DOHH2 (cell line): Measurements from ENCODE around the gene SMARCD3.

Experiments used
- H3F3A ChIP-seq: fragments of 200-600 bp; sonication (generic), shearing (Covaris generic); 2 replicates; pipeline ENCODE4 v1.6.0; 2016; ENCODE audit warnings: antibody characterized with exemption, mild to moderate bottlenecking; ENCODE audit not compliant: control insufficient read depth, insufficient read depth
- H3K27ac ChIP-seq: fragments of 200-600 bp; sonication (generic); 2 replicates; pipeline ENCODE4 v1.5.1; 2014; ENCODE audit warnings: low read depth, mild to moderate bottlenecking, low read length, moderate library complexity
- H3K27me3 ChIP-seq: fragments of 200-600 bp; sonication (generic); 2 replicates; pipeline ENCODE4 v1.6.1; 2014; ENCODE audit warnings: mild to moderate bottlenecking, low read length, mixed read lengths; ENCODE audit not compliant: control insufficient read depth
- H3K36me3 ChIP-seq: fragments of 200-600 bp; sonication (generic); 2 replicates; pipeline ENCODE4 v1.6.1; 2014; ENCODE audit warnings: mild to moderate bottlenecking, low read length, moderate library complexity, mixed read lengths; ENCODE audit not compliant: control insufficient read depth
- H3K4me1 ChIP-seq: fragments of 200-600 bp; sonication (generic); 2 replicates; pipeline ENCODE4 v1.6.1; 2014; ENCODE audit warnings: mild to moderate bottlenecking, low read length, mixed read lengths; ENCODE audit not compliant: control insufficient read depth
- H3K4me2 ChIP-seq: fragments of 200-600 bp; sonication (generic); 2 replicates; pipeline ENCODE4 v1.6.0; 2014; ENCODE audit warnings: mild to moderate bottlenecking, low read length, moderate library complexity
- H3K4me3 ChIP-seq: fragments of 200-600 bp; sonication (generic); 2 replicates; pipeline ENCODE4 v1.5.1; 2014; ENCODE audit warnings: mild to moderate bottlenecking, low read length, mixed read lengths
- H3K79me2 ChIP-seq: fragments of 200-600 bp; sonication (generic); 2 replicates; pipeline ENCODE4 v1.6.1; 2014; ENCODE audit warnings: mild to moderate bottlenecking, low read length, mixed read lengths; ENCODE audit not compliant: control insufficient read depth
- H3K9me2 ChIP-seq: fragments of 200-600 bp; sonication (generic); replicated peaks from 2 replicates; pipeline ENCODE4 v1.6.1; 2014; ENCODE audit warnings: mild to moderate bottlenecking, low read length, mixed read lengths; ENCODE audit not compliant: control insufficient read depth
- H3K9me3 ChIP-seq: fragments of 200-600 bp; sonication (generic); 2 replicates; pipeline ENCODE4 v1.6.1; 2014; ENCODE audit warnings: antibody characterized with exemption, low read length, mixed read lengths; ENCODE audit not compliant: control insufficient read depth, insufficient read depth
- H4K20me1 ChIP-seq: fragments of 200-600 bp; sonication (generic); 2 replicates; pipeline ENCODE4 v1.6.0; 2014; ENCODE audit warnings: low read depth, mild to moderate bottlenecking, antibody characterized with exemption, low read length, moderate library complexity; ENCODE audit not compliant: control insufficient read depth, insufficient read depth
- EZH2phosphoT487 ChIP-seq: fragments of 200-600 bp; sonication (generic); IDR thresholded peaks from 2 replicates; pipeline ENCODE4 v1.6.1; 2017; ENCODE audit warnings: borderline replicate concordance, mild to moderate bottlenecking, antibody characterized with exemption, low read length, moderate library complexity, mixed read lengths
- TF ChIP-seq, protein P1 (sequence below): fragments of 200-600 bp; sonication (generic); IDR thresholded peaks from one replicate; pipeline ENCODE4 v1.5.1; 2014; ENCODE audit warnings: antibody characterized with exemption, mild to moderate bottlenecking, low read depth, low read length; ENCODE audit not compliant: poor library complexity, severe bottlenecking

The SMARCD3 gene

DNA sequence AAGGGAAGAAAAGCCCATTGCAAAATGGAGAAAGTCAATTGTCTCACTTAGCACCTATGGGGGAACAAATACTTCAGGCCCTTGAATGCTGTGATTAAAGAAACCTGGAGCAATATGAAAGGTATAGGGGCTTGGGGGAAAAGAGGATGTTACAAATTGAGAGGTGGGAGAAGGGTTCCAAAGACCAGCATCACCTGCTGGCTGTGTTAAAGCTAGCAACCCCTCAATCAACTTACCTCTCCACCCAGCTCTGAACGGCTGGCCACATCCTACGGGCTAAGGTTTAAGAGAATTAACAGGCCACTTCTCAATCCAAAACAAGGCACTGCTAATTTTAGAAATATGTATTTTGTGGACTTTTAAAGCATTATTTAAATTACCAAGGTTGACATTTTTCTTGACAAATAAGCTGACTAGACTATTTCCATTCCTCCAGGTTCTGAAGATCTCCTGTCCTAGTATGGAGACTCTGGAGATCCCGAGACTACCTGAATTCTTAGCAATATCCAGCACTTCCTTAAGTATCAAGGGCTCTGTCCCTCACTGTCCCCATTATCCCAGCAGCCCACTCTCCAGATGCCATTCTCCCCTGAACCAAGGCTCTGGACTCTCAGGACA is 37.2 kb downstream of the SMARCD3 start:
- Histone ChIP-seq H3K27ac (no peak overlapping the region), H3K4me3 (no peak overlapping the region), H3K79me2 (no peaks in the 10 kb centered on the region), H3K4me2 (no peak overlapping the region), H3K9me3 (no peaks in the 10 kb centered on the region), H4K20me1 (no peaks in the 10 kb centered on the region; the same call in 1 of the 2 replicates), H3K9me2 (no peaks in the 10 kb centered on the region), H3K4me1 (no peaks in the 10 kb centered on the region), H3F3A (peaks cover 11% of the 10 kb centered on the region; the same call in 1 of the 2 replicates), H3K36me3 (peaks cover 46% of the 10 kb centered on the region), H3K27me3 (no peaks in the 10 kb centered on the region; the same call in 1 of the 2 replicates)
- no peak for TF ChIP-seq EZH2phosphoT487
- TF ChIP-seq, protein P1, sequence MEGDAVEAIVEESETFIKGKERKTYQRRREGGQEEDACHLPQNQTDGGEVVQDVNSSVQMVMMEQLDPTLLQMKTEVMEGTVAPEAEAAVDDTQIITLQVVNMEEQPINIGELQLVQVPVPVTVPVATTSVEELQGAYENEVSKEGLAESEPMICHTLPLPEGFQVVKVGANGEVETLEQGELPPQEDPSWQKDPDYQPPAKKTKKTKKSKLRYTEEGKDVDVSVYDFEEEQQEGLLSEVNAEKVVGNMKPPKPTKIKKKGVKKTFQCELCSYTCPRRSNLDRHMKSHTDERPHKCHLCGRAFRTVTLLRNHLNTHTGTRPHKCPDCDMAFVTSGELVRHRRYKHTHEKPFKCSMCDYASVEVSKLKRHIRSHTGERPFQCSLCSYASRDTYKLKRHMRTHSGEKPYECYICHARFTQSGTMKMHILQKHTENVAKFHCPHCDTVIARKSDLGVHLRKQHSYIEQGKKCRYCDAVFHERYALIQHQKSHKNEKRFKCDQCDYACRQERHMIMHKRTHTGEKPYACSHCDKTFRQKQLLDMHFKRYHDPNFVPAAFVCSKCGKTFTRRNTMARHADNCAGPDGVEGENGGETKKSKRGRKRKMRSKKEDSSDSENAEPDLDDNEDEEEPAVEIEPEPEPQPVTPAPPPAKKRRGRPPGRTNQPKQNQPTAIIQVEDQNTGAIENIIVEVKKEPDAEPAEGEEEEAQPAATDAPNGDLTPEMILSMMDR = no peak

DNA sequence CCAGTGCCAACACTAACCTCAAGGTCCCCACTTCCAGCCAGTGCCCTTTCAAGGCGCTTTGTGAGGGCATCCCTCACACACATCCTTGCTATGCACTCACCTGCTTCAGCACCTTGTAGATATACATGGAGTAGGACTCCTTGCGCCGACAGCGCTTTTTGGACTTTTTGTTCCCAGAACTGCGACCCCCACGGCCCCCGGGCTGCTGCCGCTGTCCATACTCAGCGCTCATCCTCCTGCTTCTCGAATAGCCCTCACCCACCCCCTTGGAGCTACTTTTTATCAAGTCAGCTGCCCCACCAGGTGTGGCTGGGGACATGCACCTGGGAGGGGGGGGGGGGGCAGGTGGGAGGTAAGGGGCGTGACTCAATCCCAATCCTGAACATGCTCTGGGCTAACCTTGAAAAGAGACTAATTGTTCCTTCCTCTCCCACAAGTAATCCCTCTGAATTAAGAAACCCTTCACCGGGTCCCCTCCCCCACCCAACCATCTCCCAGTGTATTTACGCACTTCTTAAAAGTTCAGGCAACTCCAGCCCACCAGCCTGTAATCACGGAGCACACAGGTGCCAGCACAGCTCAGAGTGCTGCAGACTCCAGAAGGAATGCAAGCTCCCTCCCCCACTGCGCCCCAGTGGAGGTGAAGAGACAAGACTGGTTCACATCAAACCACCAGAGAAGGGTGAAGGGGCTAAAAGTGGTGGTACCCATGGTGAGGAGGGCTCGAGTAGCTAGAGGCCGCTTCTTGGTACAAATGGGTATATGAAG is 38.2 kb downstream of the SMARCD3 start, which contains the start of gene H2BK1:
Gene H2BK1 (minus strand): TSS at position 402 of the 768 bp plus-strand sequence. CDS start 170 bp downstream, at position 232.
- Histone ChIP-seq H3K79me2 (no peaks in the 10 kb centered on the region), H3K27me3 (peaks cover 6% of the 10 kb centered on the region; the same call in 1 of the 2 replicates), H3K4me3 (no peak within 1 kb of the TSS), H3K9me3 (no peaks in the 10 kb centered on the region), H4K20me1 (no peaks in the 10 kb centered on the region; the same call in 1 of the 2 replicates), H3F3A (peaks cover 11% of the 10 kb centered on the region; the same call in 1 of the 2 replicates), H3K36me3 (peaks cover 36% of the 10 kb centered on the region), H3K27ac (no peak within 1 kb of the TSS), H3K4me1 (no peaks in the 10 kb centered on the region), H3K4me2 (no peak within 1 kb of the TSS), H3K9me2 (no peaks in the 10 kb centered on the region)
- TF ChIP-seq EZH2phosphoT487 = no peak
- TF ChIP-seq, protein P1 = no peak

DNA sequence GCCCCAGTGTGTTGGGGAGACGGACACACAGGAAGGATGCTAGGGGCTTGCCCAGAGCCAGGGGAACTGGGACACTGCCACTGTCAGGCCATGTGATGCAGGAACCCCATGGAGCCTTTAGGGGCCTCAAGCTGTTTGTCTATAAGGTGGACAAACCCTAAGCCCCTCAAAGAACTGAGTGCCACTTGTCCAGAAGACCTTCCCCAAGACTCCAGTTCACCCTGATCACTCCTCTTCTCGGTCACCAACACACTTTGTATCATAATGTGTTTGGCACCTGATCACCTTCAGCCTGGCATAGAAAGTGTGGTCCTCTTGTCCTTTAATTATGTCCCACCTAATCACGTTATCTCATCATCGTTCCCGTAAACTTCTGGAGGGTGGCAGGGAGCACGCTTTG is 38.9 kb downstream of the SMARCD3 start:
- peaks cover 11% of the 10 kb centered on the region; the same call in 1 of the 2 replicates for H3F3A ChIP-seq
- H3K9me3 ChIP-seq = no peaks in the 10 kb centered on the region
- H3K9me2 ChIP-seq = no peaks in the 10 kb centered on the region
- no peak overlapping the region for H3K4me2 ChIP-seq
- no peak for TF ChIP-seq EZH2phosphoT487
- TF ChIP-seq, protein P1 = no peak
- H3K36me3 ChIP-seq = peaks cover 29% of the 10 kb centered on the region
- H3K79me2 ChIP-seq = no peaks in the 10 kb centered on the region
- H3K27ac ChIP-seq = no peak overlapping the region
- no peaks in the 10 kb centered on the region for H3K4me1 ChIP-seq
- no peaks in the 10 kb centered on the region; the same call in 1 of the 2 replicates for H4K20me1 ChIP-seq
- peaks cover 8% of the 10 kb centered on the region; the same call in 1 of the 2 replicates for H3K27me3 ChIP-seq
- H3K4me3 ChIP-seq = no peak overlapping the region
